DMS153 treated with DMSO at 0.1 percent for 48 hours (cell line): ENCODE data around the gene AMZ1.
A peak's percentile ranks its signal among the peaks of the same experiment; 100 is the strongest.
"Not testable (repeated sequence)": the region's sequence is repeated elsewhere in the genome, so short reads cannot be mapped to it uniquely, and the experiment has no call there.

Experiments
- DNase-seq: peaks from one replicate; lab custom pipeline; 2025; ENCODE audit not compliant: unreplicated experiment; lab: John Stamatoyannopoulos, UW

AMZ1 gene

GRCh38 chr7:2737771-2738540, 50.0 kb downstream of the AMZ1 start:
- DNase-seq: no peak

- no peak for DNase-seq
Observed at GRCh38 chr7:2738766-2739549, 51.0 kb downstream of the AMZ1 start.

- not testable (repeated sequence) for DNase-seq
Observed at GRCh38 chr7:2743523-2744185, 55.7 kb downstream of the AMZ1 start.

- not testable (repeated sequence) for DNase-seq
Observed at GRCh38 chr7:2748684-2749083, 60.7 kb downstream of the AMZ1 start.

GRCh38 chr7:2750004-2750407, 62.0 kb downstream of the AMZ1 start:
- DNase-seq: no peak

GRCh38 chr7:2751086-2751485, 63.1 kb downstream of the AMZ1 start:
- no peak for DNase-seq

GRCh38 chr7:2753148-2753547, 65.1 kb downstream of the AMZ1 start:
- no peak for DNase-seq

GRCh38 chr7:2754086-2754485, 66.1 kb downstream of the AMZ1 start:
- no peak for DNase-seq

- DNase-seq: no peak
Observed at GRCh38 chr7:2754912-2755311, 66.9 kb downstream of the AMZ1 start.

- no peak for DNase-seq
Observed at GRCh38 chr7:2755531-2755930, 67.5 kb downstream of the AMZ1 start.

- peak; percentile 74 for DNase-seq
Observed at GRCh38 chr7:2757361-2757903, 69.4 kb downstream of the AMZ1 start.

GRCh38 chr7:2757904-2758672, 70.1 kb downstream of the AMZ1 start:
- peak; percentile 92 for DNase-seq

- no peak for DNase-seq
Observed at GRCh38 chr7:2758673-2759616, 70.9 kb downstream of the AMZ1 start.

- DNase-seq: peak; percentile 96
Observed at GRCh38 chr7:2759736-2760097, 71.7 kb downstream of the AMZ1 start.

- peak; percentile 96 for DNase-seq
Observed at GRCh38 chr7:2760098-2760889, 72.3 kb downstream of the AMZ1 start.

- DNase-seq: no peak
Observed at GRCh38 chr7:2761131-2761624, 73.2 kb downstream of the AMZ1 start.

GRCh38 chr7:2761801-2762497, 73.9 kb downstream of the AMZ1 start:
- no peak for DNase-seq

- DNase-seq: no peak
Observed at GRCh38 chr7:2763597-2763996, 75.6 kb downstream of the AMZ1 start.
